DND-41 (cell line): ENCODE data around the gene CLIC6.

Experiments
- ATAC-seq: fragments of 200-7000 bp; cut with Tn5 transposase; 3 replicates; pipeline ENCODE4 v1.9.1; 2021; ENCODE audit warnings: low read depth; ENCODE audit not compliant: insufficient read depth
- DNase-seq: peaks from one replicate; pipeline ENCODE4 v3.0.0-alpha.2; 2020
- H2AFZ ChIP-seq: 2 replicates; pipeline ENCODE4 v1.6.0; 2012; ENCODE audit warnings: low read depth, low read length
- H3K27ac ChIP-seq: 2 replicates; pipeline ENCODE4 v1.5.1; 2012; ENCODE audit warnings: low read length, inconsistent platforms
- H3K27me3 ChIP-seq: fragments of 200-600 bp; sonication (generic); 2 replicates; pipeline ENCODE4 v1.6.0; 2012; ENCODE audit warnings: low read length, mild to moderate bottlenecking, inconsistent platforms; ENCODE audit not compliant: insufficient read depth, poor library complexity
- H3K36me3 ChIP-seq: 2 replicates; pipeline ENCODE4 v1.5.1; 2012; ENCODE audit warnings: low read length, inconsistent platforms; ENCODE audit not compliant: insufficient read depth
- H3K4me1 ChIP-seq: 2 replicates; pipeline ENCODE4 v1.5.1; 2012; ENCODE audit warnings: mild to moderate bottlenecking, low read length; ENCODE audit not compliant: insufficient read depth
- H3K4me2 ChIP-seq: 2 replicates; pipeline ENCODE4 v1.6.0; 2012; ENCODE audit warnings: mild to moderate bottlenecking, moderate library complexity, low read length, inconsistent platforms; ENCODE audit not compliant: insufficient read depth
- H3K4me3 ChIP-seq, 2 experiments: fragments of 200-600 bp in 1 of 2; shearing (Covaris generic) in 1 of 2; 2 replicates each; pipeline ENCODE4 v1.5.1; 2012 to 2016; ENCODE audit warnings: inconsistent platforms in 2 of 2, low read length in 2 of 2, mild to moderate bottlenecking in 2 of 2, low read depth in 1 of 2, moderate library complexity in 1 of 2
- H3K79me2 ChIP-seq: 2 replicates; pipeline ENCODE4 v1.6.0; 2012; ENCODE audit warnings: low read length, inconsistent platforms; ENCODE audit not compliant: insufficient read depth
- H3K9ac ChIP-seq: 2 replicates; pipeline ENCODE4 v1.6.0; 2012; ENCODE audit warnings: low read depth, mild to moderate bottlenecking, inconsistent platforms, low read length, moderate library complexity
- H3K9me3 ChIP-seq: 2 replicates; pipeline ENCODE4 v1.5.1; 2012; ENCODE audit warnings: low read length, moderate library complexity, mild to moderate bottlenecking, inconsistent platforms; ENCODE audit not compliant: insufficient read depth, severe bottlenecking
- H4K20me1 ChIP-seq: 2 replicates; pipeline ENCODE4 v1.6.0; 2012; ENCODE audit warnings: low read length; ENCODE audit not compliant: insufficient read depth
- CTCF ChIP-seq: IDR thresholded peaks from 2 replicates; pipeline ENCODE4 v1.5.1; 2012; ENCODE audit warnings: borderline replicate concordance, low read length, moderate library complexity, mild to moderate bottlenecking; ENCODE audit not compliant: poor library complexity, severe bottlenecking; ENCODE audit errors: extremely low read depth
- EZH2 ChIP-seq: IDR thresholded peaks from 3 replicates; pipeline ENCODE4 v1.6.1; 2012; ENCODE audit warnings: borderline replicate concordance, low read depth, mild to moderate bottlenecking, moderate library complexity, low read length, inconsistent platforms; ENCODE audit not compliant: severe bottlenecking

Gene CLIC6

DNA sequence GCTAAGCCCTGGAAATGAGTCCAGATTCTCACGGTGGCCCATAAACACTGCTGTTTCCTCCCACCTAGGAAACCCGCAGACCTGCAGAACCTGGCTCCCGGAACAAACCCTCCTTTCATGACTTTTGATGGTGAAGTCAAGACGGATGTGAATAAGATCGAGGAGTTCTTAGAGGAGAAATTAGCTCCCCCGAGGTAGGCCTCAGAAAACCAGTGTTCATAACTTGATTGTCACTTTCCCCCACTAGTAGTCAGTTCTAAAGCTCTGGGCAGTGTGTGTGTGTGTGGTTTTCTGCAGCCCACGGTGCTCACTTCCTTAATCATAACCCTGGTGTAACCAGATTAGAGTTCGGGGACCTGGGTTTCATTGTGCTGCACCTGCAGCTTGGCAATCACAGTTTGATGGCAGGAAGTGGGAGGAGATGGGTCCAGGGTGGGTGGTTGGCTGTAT is 39.1 kb downstream of the CLIC6 start:
- Histone ChIP-seq H3K27me3 (peaks cover 6% of the 10 kb centered on the region), H3K9ac (no peak overlapping the region), H3K4me1 (peaks cover 11% of the 10 kb centered on the region), H3K4me2 (no peak overlapping the region), H3K79me2 (no peaks in the 10 kb centered on the region), H3K4me3 (no peak overlapping the region), H3K27ac (no peak overlapping the region), H2AFZ (peak overlapping the region; percentile 27; the same call in 1 of the 2 replicates), H3K9me3 (no peaks in the 10 kb centered on the region), H3K36me3 (no peaks in the 10 kb centered on the region), H4K20me1 (no peaks in the 10 kb centered on the region)
- TF ChIP-seq CTCF (no peak), EZH2 (no peak)
- ATAC-seq (peak; percentile 93), DNase-seq (peak; percentile 57)

- no peak overlapping the region for H3K27ac ChIP-seq
- no peaks in the 10 kb centered on the region for H3K79me2 ChIP-seq
- H3K9ac ChIP-seq: no peak overlapping the region
- H3K4me3 ChIP-seq: no peak overlapping the region
- no peak overlapping the region for H2AFZ ChIP-seq
- H3K27me3 ChIP-seq: peaks cover 4% of the 10 kb centered on the region
- no peaks in the 10 kb centered on the region for H3K36me3 ChIP-seq
- H3K4me2 ChIP-seq: no peak overlapping the region
- TF ChIP-seq CTCF (no peak), EZH2 (no peak)
- ATAC-seq: no peak
- no peak for DNase-seq
- no peaks in the 10 kb centered on the region for H4K20me1 ChIP-seq
- H3K9me3 ChIP-seq: no peaks in the 10 kb centered on the region
- H3K4me1 ChIP-seq: no peaks in the 10 kb centered on the region
Measured at GRCh38 chr21:34713621-34714020, 44.8 kb downstream of the CLIC6 start.

GRCh38 chr21:34715518-34715917 is 46.7 kb downstream of the CLIC6 start:
- H3K4me2 ChIP-seq: no peak overlapping the region

More at GRCh38 chr21:34715518-34715917, 46.7 kb downstream of the CLIC6 start:
- Histone ChIP-seq H3K9me3 (no peaks in the 10 kb centered on the region), H3K79me2 (no peaks in the 10 kb centered on the region), H2AFZ (no peak overlapping the region), H3K4me3 (no peak overlapping the region), H3K9ac (no peak overlapping the region), H3K27ac (no peak overlapping the region), H3K4me1 (no peaks in the 10 kb centered on the region), H3K27me3 (peaks cover 4% of the 10 kb centered on the region), H3K36me3 (no peaks in the 10 kb centered on the region), H4K20me1 (no peaks in the 10 kb centered on the region)
- TF ChIP-seq CTCF (no peak), EZH2 (no peak)
- ATAC-seq: no peak
- no peak for DNase-seq
